ENCODE data around the gene DRD4. TPM values are rescaled to one million over a fixed set of nuclear protein-coding genes. Genes with fewer than 3 reads are reported as not detected.

DRD4 gene
- total RNA-seq, 1 donor from 2014 or later, result 0.97 TPM

GRCh38 chr11:623349-623869, 13.7 kb upstream of the DRD4 start:
- H3K4me3 Mint-ChIP-seq, result peak overlapping the region; percentile 63
- Histone ChIP-seq H3K79me2 (ENCODE audit: low read depth) (no peaks in the 10 kb centered on the region), H4K20me1 (ENCODE audit: low read depth) (peaks cover 14% of the 10 kb centered on the region), H3K4me3 (no peak overlapping the region), H3K27ac (no peak overlapping the region), H3K36me3 (no peaks in the 10 kb centered on the region), H3K4me1 (no peaks in the 10 kb centered on the region), H2AFZ (replicated peaks) (no peak overlapping the region), H3K4me2 (no peak overlapping the region), H3F3A (ENCODE audit: low read depth) (peaks cover 6% of the 10 kb centered on the region), H3K9ac (no peak overlapping the region), H3K27me3 (peaks cover 28% of the 10 kb centered on the region), H3K9me3 (ENCODE audit: low read depth) (no peaks in the 10 kb centered on the region)
- no peak for DNase-seq (ENCODE audit: low spot score)
- peak overlapping the region; percentile 29 for H3K27ac Mint-ChIP-seq
- H3K4me1 Mint-ChIP-seq, result peaks cover 6% of the 10 kb centered on the region
- peaks cover 4% of the 10 kb centered on the region for H3K27me3 Mint-ChIP-seq (ENCODE audit: insufficient read depth, low read depth)
- peaks cover 6% of the 10 kb centered on the region for H3K9me3 Mint-ChIP-seq
- H3K36me3 Mint-ChIP-seq, result peaks cover 6% of the 10 kb centered on the region
- TF ChIP-seq, protein P1, sequence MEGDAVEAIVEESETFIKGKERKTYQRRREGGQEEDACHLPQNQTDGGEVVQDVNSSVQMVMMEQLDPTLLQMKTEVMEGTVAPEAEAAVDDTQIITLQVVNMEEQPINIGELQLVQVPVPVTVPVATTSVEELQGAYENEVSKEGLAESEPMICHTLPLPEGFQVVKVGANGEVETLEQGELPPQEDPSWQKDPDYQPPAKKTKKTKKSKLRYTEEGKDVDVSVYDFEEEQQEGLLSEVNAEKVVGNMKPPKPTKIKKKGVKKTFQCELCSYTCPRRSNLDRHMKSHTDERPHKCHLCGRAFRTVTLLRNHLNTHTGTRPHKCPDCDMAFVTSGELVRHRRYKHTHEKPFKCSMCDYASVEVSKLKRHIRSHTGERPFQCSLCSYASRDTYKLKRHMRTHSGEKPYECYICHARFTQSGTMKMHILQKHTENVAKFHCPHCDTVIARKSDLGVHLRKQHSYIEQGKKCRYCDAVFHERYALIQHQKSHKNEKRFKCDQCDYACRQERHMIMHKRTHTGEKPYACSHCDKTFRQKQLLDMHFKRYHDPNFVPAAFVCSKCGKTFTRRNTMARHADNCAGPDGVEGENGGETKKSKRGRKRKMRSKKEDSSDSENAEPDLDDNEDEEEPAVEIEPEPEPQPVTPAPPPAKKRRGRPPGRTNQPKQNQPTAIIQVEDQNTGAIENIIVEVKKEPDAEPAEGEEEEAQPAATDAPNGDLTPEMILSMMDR (IDR thresholded peaks at IDR 0.05), result no peak
- TF ChIP-seq EZH2 (IDR thresholded peaks at IDR 0.05), result no peak
- no peak for TF ChIP-seq EZH2phosphoT487 (IDR thresholded peaks at IDR 0.05)

DNA sequence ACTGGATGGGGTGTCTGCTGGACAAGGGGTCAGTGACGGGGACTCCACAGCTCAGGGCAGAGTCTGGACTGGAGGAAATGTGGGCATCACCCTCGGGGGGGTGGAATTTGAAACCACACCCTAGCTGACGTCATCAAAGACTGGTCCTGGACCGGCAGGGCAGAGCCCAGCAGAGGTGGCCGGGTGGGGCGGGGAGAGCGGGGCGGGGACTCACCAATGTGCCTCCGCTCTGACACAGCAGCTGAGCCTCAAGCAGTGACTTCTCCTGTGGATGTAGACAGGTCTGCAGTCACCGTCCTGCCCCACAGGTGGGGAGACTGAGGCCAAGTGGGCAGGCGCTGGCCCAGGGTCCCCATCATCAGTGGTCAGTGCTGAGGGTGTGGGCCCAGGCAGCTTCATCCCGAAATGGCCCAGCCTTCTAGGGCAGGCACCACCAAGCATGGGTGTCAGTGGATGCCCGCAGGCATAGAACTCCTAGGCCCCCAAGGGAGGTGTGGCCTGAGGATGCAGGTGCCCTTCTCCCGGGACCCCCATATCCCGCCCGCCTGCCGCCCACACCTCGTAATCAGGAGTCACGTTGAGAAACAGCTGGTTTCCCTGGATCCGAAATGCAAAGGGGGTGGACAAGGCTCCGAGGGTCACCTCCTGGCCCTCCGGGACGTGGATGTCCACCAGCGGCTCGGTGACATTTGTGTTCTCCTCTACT, 12.9 kb upstream of the DRD4 start:
- Histone ChIP-seq H3K4me3 (no peak overlapping the region), H3K79me2 (ENCODE audit: low read depth) (no peaks in the 10 kb centered on the region), H3K27ac (no peak overlapping the region), H3K4me2 (no peak overlapping the region), H2AFZ (replicated peaks) (no peak overlapping the region), H3F3A (ENCODE audit: low read depth) (peaks cover 6% of the 10 kb centered on the region), H3K4me1 (no peaks in the 10 kb centered on the region), H3K36me3 (no peaks in the 10 kb centered on the region), H3K9ac (no peak overlapping the region), H3K27me3 (peaks cover 30% of the 10 kb centered on the region), H4K20me1 (ENCODE audit: low read depth) (peaks cover 14% of the 10 kb centered on the region), H3K9me3 (ENCODE audit: low read depth) (no peaks in the 10 kb centered on the region)
- Mint-ChIP-seq H3K4me1 (peaks cover 12% of the 10 kb centered on the region), H3K4me3 (no peak overlapping the region), H3K36me3 (peaks cover 10% of the 10 kb centered on the region), H3K9me3 (peaks cover 11% of the 10 kb centered on the region), H3K27ac (no peak overlapping the region), H3K27me3 (ENCODE audit: insufficient read depth, low read depth) (peaks cover 9% of the 10 kb centered on the region)
- TF ChIP-seq, protein P1 (IDR thresholded peaks at IDR 0.05), result no peak
- TF ChIP-seq EZH2phosphoT487 (IDR thresholded peaks at IDR 0.05), result no peak
- TF ChIP-seq EZH2 (IDR thresholded peaks at IDR 0.05), result no peak
- DNase-seq (ENCODE audit: low spot score), result no peak

- Histone ChIP-seq H2AFZ (replicated peaks) (no peak within 1 kb of the TSS), H3K36me3 (no peaks in the 10 kb centered on the region), H3K9ac (no peak within 1 kb of the TSS), H4K20me1 (ENCODE audit: low read depth) (peaks cover 14% of the 10 kb centered on the region), H3K9me3 (ENCODE audit: low read depth) (no peaks in the 10 kb centered on the region), H3K27me3 (peaks cover 30% of the 10 kb centered on the region), H3K4me2 (no peak within 1 kb of the TSS), H3K4me3 (no peak within 1 kb of the TSS), H3K4me1 (no peaks in the 10 kb centered on the region), H3K27ac (no peak within 1 kb of the TSS), H3F3A (ENCODE audit: low read depth) (peaks cover 6% of the 10 kb centered on the region), H3K79me2 (ENCODE audit: low read depth) (no peaks in the 10 kb centered on the region)
- Mint-ChIP-seq H3K27me3 (ENCODE audit: insufficient read depth, low read depth) (peaks cover 9% of the 10 kb centered on the region), H3K36me3 (peaks cover 10% of the 10 kb centered on the region), H3K9me3 (peaks cover 11% of the 10 kb centered on the region), H3K4me3 (no peak within 1 kb of the TSS), H3K27ac (no peak within 1 kb of the TSS), H3K4me1 (peaks cover 12% of the 10 kb centered on the region)
- TF ChIP-seq EZH2phosphoT487 (IDR thresholded peaks at IDR 0.05), result no peak
- no peak for TF ChIP-seq EZH2 (IDR thresholded peaks at IDR 0.05)
- TF ChIP-seq, protein P1 (IDR thresholded peaks at IDR 0.05), result no peak
- no peak for DNase-seq (ENCODE audit: low spot score)
These were observed 12.1 kb upstream of the DRD4 start, which contains the start of gene CDHR5 for GRCh38 chr11:624705-625635. Gene CDHR5, minus strand, starts transcription at chr11:624955. Its CDS starts 53 bp downstream, at chr11:624902.
